HG03159 (cell line): ENCODE results near the gene TOR1AIP1.

Source experiments
- ATAC-seq: cut with Tn5 transposase; IDR thresholded peaks from one replicate; pipeline ENCODE4 v1.9.1; 2021; ENCODE audit warnings: mild to moderate bottlenecking, moderate library complexity; ENCODE audit not compliant: unreplicated experiment

Gene TOR1AIP1

GRCh38 chr1:179881642-179882252 is 338 bp upstream of the TOR1AIP1 start:
- ATAC-seq: peak; percentile 0

GRCh38 chr1:179883040-179883744 is 1.1 kb downstream of the TOR1AIP1 start:
- ATAC-seq: peak; percentile 16

- ATAC-seq: peak; percentile 29
Observed at GRCh38 chr1:179883745-179884138, 1.7 kb downstream of the TOR1AIP1 start.

GRCh38 chr1:179888071-179888470 is 6.0 kb downstream of the TOR1AIP1 start:
- ATAC-seq: no peak

- ATAC-seq: no peak
Observed at GRCh38 chr1:179889589-179889988, 7.5 kb downstream of the TOR1AIP1 start.

GRCh38 chr1:179910934-179911333 is 28.8 kb downstream of the TOR1AIP1 start:
- ATAC-seq: no peak

- ATAC-seq: no peak
Observed at GRCh38 chr1:179911812-179912211, 29.7 kb downstream of the TOR1AIP1 start.

GRCh38 chr1:179917601-179918429 is 35.7 kb downstream of the TOR1AIP1 start:
- ATAC-seq: no peak

- ATAC-seq: no peak
Observed at GRCh38 chr1:179921472-179921871, 39.4 kb downstream of the TOR1AIP1 start.

GRCh38 chr1:179921981-179922872 is 40.1 kb downstream of the TOR1AIP1 start:
- ATAC-seq: no peak

GRCh38 chr1:179923029-179923428 is 40.9 kb downstream of the TOR1AIP1 start:
- no peak for ATAC-seq

- ATAC-seq: no peak
Observed at GRCh38 chr1:179924268-179924667, 42.2 kb downstream of the TOR1AIP1 start.

- no peak for ATAC-seq
Observed at GRCh38 chr1:179925302-179925701, 43.2 kb downstream of the TOR1AIP1 start.

GRCh38 chr1:179925922-179926849 is 44.1 kb downstream of the TOR1AIP1 start:
- no peak for ATAC-seq

GRCh38 chr1:179926850-179927205 is 44.7 kb downstream of the TOR1AIP1 start:
- no peak for ATAC-seq

- ATAC-seq: no peak
Observed at GRCh38 chr1:179929955-179930798, 48.1 kb downstream of the TOR1AIP1 start.

GRCh38 chr1:179930867-179931266 is 48.8 kb downstream of the TOR1AIP1 start:
- no peak for ATAC-seq

- no peak for ATAC-seq
Observed at GRCh38 chr1:179933219-179933618, 51.1 kb downstream of the TOR1AIP1 start.
